HG03135 (cell line): Measurements from ENCODE around the gene KCMF1.
A peak's percentile ranks its signal among the peaks of the same experiment; 100 is the strongest.
"Not testable (repeated sequence)": the region's sequence is repeated elsewhere in the genome, so short reads cannot be mapped to it uniquely, and the experiment has no call there.

Experiments
- ATAC-seq: cut with Tn5 transposase; IDR thresholded peaks from one replicate; pipeline ENCODE4 v1.9.1; 2021; ENCODE audit warnings: mild to moderate bottlenecking, moderate library complexity; ENCODE audit not compliant: unreplicated experiment

Gene KCMF1

DNA sequence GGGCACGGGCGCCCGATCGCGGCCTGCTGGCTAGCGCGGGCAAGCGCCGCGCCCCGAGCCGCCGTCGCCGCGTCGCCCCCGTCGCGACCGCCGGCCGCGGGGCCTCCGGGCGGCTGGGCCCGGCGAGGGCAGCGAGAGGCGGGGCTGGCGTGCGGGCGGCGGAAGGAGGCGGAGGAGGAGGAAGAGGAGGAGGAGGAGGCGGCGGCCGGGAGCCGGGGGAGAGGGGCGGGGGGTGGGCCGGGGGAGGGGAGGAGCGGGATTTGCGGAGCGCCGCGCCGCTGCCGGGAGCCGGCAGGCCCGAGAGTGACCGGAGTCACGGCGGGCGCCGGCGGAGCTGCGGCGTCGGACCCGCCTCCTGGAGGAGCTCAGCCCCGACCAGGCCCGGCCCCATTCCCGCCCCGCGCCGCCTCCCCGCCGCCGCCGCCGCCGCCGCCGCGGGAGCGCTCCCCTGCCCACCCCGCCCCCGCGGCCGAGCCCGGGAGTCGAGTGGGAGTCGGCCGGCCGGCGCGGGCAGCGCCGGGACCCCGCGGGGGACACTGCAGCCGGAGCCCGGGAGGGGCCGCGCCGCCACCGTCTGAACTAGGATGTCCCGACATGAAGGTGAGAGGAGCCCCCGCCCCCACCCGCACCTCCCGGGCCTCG lies at the start of gene KCMF1:
TSS of gene KCMF1 (plus strand) at position 294 of the 642 bp plus-strand sequence. CDS start at position 585, 291 bp downstream.
- ATAC-seq, result peak; percentile 48

DNA sequence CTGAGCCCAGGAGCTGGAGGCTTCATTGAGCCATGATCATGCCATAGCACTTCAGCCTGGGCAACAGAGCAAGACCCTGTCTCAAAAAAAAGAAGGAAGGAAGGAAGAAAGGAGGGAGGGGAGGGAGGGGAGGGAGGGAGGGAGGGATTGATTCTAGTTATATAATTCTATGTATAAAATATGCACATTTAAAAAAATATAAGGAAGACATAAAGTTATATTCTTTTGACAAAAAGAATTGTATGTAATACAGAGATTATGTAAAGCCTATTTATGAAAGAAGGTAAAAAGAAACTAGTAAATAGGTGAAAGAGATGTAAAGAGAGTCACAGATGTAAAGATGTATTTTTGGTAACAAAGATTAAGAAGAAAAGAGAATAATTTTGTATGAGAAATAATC lies 48.0 kb upstream of the KCMF1 start:
- ATAC-seq, result no peak

DNA sequence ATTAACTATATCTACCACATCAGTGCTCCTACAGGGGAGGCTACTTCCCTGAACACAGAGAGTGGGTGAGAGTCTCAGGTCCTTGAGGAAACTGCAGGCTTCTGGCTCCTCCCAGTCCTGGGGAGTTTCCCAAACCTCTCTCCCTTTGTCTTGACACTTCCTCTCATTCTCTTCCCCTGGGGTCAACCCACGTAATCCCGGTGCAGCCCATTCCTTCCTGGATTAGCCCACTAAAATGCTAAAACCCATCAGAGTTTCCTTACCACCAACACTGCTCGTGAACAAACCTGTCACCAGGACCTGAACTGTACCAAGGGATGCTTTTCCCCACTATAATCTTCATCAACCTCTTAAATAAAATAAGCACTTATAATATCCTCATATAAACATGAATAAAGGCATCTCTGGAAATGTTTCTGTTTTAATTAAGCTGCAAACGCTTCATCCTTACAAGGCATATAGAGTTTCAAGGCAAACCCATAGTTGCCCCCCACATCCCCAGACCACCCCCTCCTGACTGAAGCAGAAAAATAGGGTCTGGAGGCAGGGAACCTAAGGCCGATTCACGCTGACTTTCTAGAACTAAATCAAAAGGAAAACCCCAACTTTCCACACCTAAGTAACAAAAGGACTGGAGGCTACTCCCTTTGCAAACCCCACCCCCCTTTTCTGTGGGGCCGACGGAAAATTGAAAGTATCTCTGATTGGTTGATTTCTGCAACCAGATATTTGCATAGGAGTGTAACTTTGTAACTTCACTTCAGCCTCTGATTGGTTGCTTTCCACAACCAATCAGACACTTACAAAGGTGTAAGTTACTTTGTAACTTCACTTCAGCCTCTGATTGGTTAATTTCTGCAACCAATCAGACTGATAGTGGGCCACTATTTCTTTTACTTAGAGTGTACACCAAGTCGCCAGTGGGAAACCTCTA lies 46.5 kb upstream of the KCMF1 start:
- peak; percentile 34 for ATAC-seq

DNA sequence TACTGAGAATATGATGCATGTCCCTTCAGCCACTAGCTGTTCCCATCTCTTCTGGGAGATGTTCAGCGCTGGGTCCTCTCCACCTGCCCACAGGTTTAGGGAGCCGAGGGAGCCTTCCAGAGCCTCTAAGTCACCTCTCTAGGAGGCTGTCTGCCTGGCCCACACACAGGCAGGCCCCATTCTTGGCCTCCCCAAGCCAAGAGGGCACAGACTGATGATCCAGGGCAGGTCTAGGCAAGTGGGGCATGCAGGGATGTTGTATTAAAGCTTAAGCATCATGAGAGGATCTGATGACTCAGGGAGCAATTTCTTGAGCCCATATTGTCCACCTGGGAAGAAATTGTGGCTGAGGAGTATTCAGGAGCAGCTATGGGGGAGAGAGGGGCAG lies 45.6 kb upstream of the KCMF1 start:
- no peak for ATAC-seq

DNA sequence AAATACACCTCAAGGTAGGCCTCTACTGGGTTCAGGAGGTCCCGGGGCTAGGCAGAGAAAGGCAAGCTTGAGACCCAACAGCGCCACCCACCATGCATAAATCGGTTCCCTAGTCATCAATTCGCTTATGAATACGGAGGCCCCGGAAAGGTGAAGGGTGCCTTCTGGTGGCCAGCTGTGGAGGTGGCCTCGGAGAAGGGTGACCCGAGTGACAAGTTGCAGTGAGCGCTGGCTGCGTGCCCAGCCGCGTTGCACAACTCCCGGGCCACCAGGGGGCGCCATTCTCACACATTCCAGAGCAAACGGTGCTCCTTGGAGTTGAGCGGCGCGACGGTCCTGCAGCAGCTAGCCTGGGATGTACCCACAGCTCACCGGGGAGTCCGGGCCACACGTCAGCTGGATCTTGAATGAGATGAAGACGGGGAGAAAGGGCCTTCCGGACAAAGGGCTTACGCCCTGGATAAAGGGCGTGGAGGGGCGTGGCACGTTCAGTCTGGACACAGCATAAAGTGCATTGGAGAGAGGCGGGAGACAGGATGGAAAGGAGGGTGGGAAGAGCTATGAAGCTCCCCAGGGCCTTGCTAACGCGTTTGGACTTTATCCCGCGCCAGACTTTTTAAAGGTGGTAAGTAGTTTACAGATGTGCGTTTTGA lies 45.1 kb upstream of the KCMF1 start:
- peak; percentile 77 for ATAC-seq

DNA sequence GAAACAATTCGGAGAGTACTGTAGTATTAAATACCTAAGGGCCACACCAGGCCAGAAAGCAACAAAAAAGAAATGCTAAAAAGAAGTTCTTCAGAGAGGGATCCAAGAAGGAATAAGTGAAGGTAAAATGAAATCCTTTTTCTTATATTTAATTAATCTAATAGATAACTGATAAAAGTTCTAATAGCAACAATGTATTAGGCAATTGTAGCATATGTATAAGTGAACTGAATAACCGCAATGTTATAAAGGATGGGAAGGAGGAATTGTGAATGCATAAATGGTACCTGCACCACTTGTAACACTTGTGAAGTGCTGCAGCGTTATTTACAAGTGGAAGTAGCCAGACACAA lies 43.7 kb upstream of the KCMF1 start:
- no peak for ATAC-seq

DNA sequence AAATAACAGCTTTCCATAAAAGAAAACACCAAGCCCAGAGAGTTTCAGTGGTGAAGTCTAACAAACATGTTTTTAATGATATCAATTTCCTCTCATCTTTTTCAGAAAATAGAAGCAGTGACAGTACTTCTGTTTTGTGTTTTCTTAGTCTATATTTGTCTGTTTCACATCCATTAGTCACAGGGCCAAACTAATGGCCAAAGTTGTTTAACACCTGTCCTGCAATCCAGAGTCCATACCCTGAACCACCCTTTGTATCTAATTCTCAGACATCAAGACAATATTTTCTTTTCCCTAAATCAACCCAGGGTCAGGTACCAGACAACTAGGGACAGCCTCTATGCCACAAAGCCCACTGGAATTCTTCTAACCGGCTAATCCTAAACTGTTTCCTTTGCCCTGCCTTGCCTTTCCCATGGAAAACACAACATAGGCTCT lies 39.6 kb upstream of the KCMF1 start:
- no peak for ATAC-seq

DNA sequence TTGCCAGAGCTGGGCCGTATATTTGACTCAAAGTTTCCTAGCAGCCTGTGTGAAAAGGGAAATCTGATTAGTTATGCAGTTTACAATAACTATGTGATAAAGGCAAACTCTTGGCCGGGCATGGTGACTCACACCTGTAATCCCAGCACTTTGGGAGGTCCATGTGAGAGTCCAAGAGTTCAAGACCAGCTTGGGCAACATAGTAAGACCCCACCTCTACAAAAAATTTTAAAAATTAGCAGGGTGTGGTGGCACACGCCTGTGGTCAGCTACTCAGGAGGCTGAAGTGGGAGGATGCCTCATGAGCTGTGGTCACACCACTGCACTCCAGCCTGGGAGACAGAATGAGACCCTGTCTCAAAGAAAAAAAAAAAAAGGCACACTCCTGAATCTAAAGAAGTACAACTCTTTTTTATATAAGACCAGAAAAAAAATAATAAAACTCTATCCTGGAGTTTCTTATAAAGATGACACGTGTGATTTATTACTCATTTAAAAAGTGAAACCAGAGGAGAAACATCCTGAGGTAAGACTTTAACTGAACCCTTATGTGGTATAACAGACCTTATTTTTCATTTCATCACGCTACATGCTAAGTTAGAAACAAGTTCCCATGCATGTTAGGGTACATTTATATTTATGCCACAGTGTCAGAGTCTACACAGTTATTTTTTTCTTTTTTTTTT lies 32.6 kb upstream of the KCMF1 start:
- peak; percentile 35 for ATAC-seq

DNA sequence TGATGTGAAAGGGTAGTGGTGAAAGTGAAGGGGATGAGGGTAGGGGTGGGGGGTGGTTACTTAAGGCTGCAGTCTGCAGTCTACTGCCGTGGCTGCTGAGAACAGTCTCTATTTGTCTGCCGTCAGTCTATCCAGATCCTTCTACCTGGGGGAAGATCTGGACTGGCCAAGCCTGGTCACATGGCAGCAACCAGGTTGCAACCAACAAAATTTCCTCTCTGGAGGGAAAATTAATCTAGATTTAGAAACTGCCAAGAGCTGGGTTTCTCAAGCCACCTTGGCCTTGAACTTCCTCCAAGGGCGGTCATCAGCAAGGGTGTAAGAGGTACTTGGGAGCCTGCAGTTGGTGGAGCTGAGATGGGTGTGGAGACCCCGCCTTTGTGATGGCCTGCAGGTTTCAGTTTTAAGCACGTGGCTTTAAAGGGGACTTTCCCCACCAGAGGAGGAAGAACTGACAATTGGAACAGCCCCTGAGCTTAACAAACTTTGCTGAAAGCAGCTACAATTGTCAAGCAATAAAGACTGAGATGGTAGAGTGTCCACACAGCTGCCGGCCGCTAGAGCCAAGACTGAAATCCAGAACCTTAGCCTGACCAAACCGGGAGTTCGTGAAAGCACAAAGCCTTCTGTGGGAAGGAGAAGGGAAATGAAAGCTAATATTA lies 31.4 kb upstream of the KCMF1 start:
- peak; percentile 79 for ATAC-seq

DNA sequence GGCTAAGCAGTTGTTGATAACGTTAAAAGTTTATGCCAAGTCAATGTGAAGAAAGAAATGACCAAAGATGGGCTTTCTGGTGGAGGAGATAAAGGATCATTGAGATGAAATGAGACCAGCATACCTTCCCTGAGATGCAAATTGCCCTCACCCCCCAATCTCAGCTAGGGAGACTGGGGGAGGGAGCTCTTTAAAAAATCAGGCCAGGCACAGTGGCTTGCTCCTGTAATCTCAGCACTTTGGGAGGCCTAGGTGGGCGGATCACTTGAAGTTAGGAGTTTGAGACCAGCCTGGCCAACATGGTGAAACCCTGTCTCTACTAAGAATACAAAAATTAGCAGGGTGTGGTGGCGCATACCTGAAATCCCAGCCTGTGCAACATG lies 30.9 kb upstream of the KCMF1 start:
- ATAC-seq, result peak; percentile 0

DNA sequence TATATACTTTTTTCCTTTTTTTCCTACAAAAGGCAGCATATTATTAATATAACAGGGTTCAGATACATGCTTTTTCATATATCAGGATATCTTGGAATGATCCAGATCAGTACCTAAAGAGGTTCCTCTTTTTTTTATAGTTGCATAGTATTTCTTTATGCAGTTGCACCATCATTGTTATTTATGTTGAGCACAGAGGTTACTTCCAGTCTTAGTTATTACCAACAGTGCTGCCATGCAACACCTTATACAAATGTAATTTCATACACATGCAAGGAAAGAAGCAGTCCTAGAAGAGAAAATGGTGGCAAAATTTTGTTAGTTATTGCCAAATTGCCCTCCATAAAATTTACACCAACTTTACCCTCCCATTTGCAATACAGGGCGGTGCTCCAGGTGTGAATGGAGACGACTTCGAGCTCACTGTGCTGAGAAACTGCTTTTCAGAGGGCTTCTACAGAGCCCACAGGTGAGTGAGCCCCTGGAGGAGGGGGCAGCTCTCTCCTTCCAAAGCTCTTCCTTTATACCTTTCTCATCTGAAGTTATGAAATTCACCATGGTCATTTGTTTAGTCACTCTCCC lies 30.0 kb upstream of the KCMF1 start:
- no peak for ATAC-seq

DNA sequence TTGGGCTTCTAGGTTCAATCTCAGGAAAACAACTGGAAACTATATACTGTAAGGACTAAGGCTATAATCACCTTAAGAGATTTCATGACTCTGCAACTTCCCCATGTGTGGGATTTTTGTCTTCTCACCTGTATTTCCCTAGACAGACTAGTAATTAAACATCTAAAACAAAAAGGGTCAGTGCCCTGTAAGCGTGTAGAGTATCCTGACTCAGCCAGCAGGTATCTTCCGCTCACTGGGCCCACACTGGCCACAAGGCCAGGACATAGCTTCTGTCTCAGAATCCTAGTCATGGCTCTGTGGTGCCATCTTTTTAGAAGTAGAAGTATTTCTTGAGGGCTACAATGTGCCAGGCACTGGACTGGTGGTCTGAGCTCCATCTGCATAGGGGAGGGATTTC lies 28.8 kb upstream of the KCMF1 start:
- ATAC-seq, result no peak

DNA sequence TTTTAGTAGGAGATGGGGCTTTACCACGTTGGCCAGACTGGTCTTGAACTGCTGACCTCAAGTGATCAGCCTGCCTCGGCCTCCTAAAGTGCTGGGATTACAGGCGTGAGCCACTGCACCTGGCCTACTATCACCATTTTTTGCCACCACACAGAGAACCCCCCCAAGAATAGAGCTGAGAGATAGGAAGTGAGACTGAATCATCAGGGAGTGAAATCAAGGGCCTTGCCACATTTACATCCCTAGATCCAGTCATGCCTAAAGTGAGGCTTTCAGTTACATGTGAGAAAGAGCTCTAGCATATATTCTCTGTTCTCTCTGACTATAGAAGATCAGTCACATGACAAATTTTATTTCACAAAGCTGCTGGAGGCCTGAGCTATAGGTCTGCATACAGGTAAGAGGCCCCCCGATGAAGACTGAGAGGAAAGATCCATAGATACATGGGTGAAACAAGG lies 28.0 kb upstream of the KCMF1 start:
- ATAC-seq, result peak; percentile 38

DNA sequence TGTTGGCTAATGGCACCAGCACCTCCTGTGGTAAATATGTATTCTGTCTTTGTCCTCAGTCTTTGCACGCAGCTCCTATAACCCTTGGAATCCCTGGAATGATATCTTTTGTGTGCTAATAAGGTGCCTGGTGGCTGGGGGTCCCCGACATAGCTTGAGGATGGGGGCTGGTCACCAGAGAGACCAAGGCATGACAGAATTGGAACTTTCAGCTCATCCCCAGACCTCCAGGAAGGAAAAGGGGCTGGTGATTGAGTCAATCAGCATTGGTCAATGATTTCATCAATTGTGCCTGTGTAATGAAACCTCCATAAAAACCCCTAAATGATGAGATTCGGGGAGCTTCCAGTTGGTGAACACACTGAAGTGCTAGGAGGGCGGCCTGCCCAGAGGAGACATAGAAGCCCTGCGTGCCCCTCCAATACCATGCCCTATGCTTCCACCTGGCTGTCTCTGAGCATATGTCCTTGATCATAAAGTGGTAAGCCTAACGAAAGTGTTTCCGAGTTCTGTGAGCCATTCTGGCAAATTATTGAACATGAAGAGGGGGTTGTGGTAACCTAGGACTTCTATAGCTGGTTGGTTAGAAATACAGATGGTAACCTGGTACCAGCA lies 26.6 kb upstream of the KCMF1 start:
- no peak for ATAC-seq

DNA sequence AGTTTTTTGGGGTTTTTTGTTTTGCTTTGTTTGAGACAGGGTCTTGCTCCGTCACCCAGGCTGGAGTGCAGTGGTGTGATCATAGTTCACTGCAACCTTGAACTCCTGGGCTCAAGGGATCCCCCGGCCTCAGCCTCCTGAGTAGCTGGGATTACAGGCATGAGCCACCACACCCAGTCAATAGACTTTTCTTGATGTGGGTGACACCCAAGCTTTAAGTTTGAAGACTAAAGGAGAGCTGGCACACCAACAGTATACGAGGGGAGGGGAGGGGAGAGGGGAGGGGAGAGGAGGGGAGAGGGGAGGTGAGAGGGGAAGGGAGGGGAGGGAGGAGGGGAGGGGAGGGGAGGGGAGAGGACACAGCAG lies 25.1 kb upstream of the KCMF1 start:
- ATAC-seq, result not testable (repeated sequence)

DNA sequence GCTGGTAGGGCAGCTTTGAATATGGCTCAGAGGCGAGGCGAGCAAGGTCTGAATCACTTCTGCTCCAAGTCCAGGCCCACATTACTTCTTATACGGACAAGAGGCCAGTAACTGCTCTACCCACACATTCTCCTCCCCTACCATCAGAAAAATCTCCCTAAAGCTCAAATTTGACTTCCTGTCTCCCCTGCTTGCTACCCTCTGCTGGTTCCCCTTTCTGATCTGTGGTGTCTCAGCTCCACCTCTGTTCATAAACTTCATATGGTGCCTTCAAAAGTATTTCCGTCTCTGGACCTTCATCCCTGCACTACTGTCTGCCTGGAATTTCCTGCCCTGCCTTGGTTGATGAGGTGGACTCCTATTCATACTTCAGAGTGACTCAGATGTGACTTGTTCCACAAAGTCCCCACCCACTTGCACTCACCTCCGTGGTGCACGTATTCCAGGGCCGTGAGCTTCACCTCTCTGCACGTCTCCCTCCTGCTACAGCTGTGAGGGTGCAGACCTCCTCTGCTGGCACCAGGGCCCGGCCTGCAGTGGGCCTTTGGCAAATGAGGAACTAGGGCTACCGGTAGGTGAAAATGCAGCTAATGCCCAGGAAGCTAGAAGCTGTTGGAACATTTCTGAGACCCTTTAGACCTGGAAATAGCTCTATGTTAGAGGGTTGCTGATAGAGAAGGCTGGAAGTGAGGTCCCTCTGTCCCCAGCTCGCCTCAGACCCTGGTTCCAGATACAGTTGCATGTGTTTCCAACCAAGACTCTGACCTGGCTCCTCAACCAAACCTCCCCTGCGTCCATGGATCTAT lies 24.6 kb upstream of the KCMF1 start:
- peak; percentile 70 for ATAC-seq

DNA sequence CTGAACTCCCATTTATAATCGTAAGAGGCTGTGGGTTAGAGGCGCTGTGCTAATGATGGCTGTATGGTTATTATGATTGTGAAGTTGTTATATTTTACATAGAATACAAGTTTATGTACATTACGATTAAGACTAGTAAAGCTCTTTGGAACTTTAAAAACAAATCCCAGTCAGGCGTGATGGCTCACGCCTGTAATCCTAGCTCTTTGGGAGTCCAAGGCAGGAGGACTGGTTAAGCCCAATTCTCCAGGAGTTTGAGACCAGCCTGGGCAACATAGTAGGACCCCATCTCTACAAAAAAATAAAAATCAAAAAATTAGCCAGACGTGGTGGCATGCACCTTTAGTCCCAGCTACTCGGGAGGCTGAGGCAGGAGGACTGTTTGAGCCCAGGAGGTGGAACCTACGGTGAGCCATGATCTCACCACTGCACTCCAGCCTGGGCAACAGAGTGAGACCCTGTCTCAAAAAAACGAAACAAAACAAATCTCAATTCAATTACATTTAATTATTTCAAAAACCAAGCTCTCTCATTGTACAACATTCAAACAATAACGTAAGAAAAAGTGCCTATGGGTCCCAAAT lies 23.9 kb upstream of the KCMF1 start:
- ATAC-seq, result no peak

DNA sequence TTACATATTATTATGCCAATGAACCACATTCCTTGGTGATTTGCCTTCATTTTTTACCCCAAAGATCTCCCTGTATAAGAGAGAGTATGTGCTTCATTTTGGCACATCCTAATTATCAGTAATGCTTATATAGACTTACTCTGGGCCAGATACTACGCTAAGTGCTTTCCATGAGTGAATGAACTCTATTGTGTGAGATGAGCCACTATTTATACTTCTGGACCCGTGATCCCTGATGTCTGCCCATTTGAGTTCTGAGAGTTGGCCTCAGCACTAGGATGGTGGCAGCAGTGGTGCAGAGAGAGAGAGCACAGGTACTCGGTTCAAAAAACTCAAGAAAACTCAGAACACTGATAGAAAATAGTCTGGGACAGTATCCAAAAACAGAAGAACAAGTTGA lies 17.4 kb upstream of the KCMF1 start:
- ATAC-seq, result no peak

DNA sequence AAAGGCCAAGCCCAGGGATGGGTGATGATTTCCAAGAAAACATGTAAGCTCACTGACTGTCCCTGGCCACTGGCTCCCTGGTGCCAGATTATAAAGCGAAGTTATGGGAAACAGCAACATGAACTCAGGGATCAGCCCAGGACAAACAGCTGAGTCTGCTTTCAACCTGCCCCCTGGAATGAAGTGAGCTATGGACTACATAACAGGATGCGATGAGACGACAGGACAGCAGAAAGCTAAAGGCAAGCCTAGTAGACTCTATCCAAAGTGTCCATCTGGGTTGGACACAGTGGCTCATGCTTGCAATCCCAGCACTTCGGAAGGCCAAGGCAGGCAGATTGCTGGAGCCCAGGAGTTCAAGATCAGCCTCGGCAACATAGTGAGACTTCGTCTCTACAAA lies 16.6 kb upstream of the KCMF1 start:
- ATAC-seq, result no peak
